HepG2 (cell line): ENCODE data around the gene SPINT4. TPM values are rescaled to one million over a fixed set of nuclear protein-coding genes. Genes with fewer than 3 reads are reported as not detected.
A peak's percentile ranks its signal among the peaks of the same experiment; 100 is the strongest.
"Not testable (repeated sequence)": the region's sequence is repeated elsewhere in the genome, so short reads cannot be mapped to it uniquely, and the experiment has no call there.

Experiments used
- ATAC-seq: fragments of 200-7000 bp; cut with Tn5 transposase; 3 replicates; pipeline ENCODE4 v1.9.1; 2020; ENCODE audit warnings: mild to moderate bottlenecking, moderate library complexity
- BruUV-seq: library from RNA; stranded (reverse); fragments of 400-500 nt; replicated peaks from 2 replicates; lab custom pipeline; 2021; lab: Mats Ljungman, UMichigan
- CTCF ChIA-PET: fragments of 300-600 bp; formaldehyde crosslinking; extraction: SDS; loops from one replicate; lab custom pipeline; 2021; ENCODE audit warnings: low total read pairs, inconsistent platforms, low intra/inter-chr PET ratio; lab: Yijun Ruan, JAX
- POLR2A ChIA-PET: fragments of 350-600 bp; sonication (Branson Sonifier 250); formaldehyde crosslinking; loops from one replicate; lab custom pipeline; 2020; ENCODE audit warnings: antibody characterized with exemption, inconsistent platforms; lab: Yijun Ruan, JAX
- DNase-seq: peaks from one replicate; pipeline ENCODE4 v3.0.0-alpha.2; 2015; ENCODE audit warnings: low spot score
- FAIRE-seq: peaks from 3 replicates; lab custom pipeline; 2011; peaks lifted over from hg19 to GRCh38; lab: Jason Lieb, UNC
- H2AFZ ChIP-seq: one replicate; pipeline ENCODE4 v1.6.1; 2011; ENCODE audit warnings: low read length, inconsistent platforms
- H3K27ac ChIP-seq: fragments of 300-600 bp; 3 replicates; pipeline ENCODE4 v1.8.0; 2011; ENCODE audit warnings: mixed run types, mild to moderate bottlenecking, mixed read lengths, low read length, inconsistent platforms; ENCODE audit not compliant: insufficient read depth; ENCODE audit errors: extremely low read length
- H3K27me3 ChIP-seq, 2 experiments: fragments of 200-600 bp in 1 of 2; 2 replicates in 1 of 2; 3 replicates in 1 of 2; pipeline versions ENCODE4 v1.6.0 to v1.8.0; 2011; ENCODE audit warnings: low read length in 2 of 2, mild to moderate bottlenecking in 2 of 2, moderate library complexity in 2 of 2, inconsistent platforms in 1 of 2; ENCODE audit not compliant: insufficient read depth in 2 of 2, control insufficient read depth in 1 of 2
- H3K36me3 ChIP-seq, 2 experiments: fragments of 200-600 bp in 1 of 2; replicated peaks in 1 of 2; 2 replicates in 1 of 2; 3 replicates in 1 of 2; pipeline versions ENCODE4 v1.5.1 to v1.8.0; 2011; ENCODE audit warnings: low read length in 2 of 2, inconsistent platforms in 1 of 2; ENCODE audit not compliant: insufficient read depth in 2 of 2, control insufficient read depth in 1 of 2
- H3K4me1 ChIP-seq: 2 replicates; pipeline ENCODE4 v1.5.1; 2012; ENCODE audit warnings: low read length, inconsistent platforms; ENCODE audit not compliant: insufficient read depth
- H3K4me2 ChIP-seq: 2 replicates; pipeline ENCODE4 v1.6.0; 2011; ENCODE audit warnings: low read depth, low read length, inconsistent platforms
- H3K4me3 ChIP-seq, 3 experiments: fragments of 200-600 bp in 1 of 3; sonication (generic), shearing (Covaris generic) in 1 of 3; replicated peaks in 1 of 3; 2 replicates each; pipeline ENCODE4 v1.5.1; 2011 to 2016; ENCODE audit warnings: low read length in 3 of 3, inconsistent platforms in 2 of 3, low read depth in 2 of 3, mild to moderate bottlenecking in 2 of 3, control low read depth in 1 of 3, mixed read lengths in 1 of 3; ENCODE audit not compliant: insufficient read depth in 1 of 3
- H3K79me2 ChIP-seq: one replicate; pipeline ENCODE4 v1.6.1; 2011; ENCODE audit warnings: low read length, inconsistent platforms; ENCODE audit not compliant: insufficient read depth
- H3K9ac ChIP-seq: 2 replicates; pipeline ENCODE4 v1.6.0; 2011; ENCODE audit warnings: mild to moderate bottlenecking, low read depth, low read length, inconsistent platforms; ENCODE audit not compliant: insufficient read depth
- H3K9me3 ChIP-seq: 2 replicates; pipeline ENCODE4 v1.5.1; 2012; ENCODE audit warnings: mild to moderate bottlenecking, low read length
- H4K20me1 ChIP-seq: 2 replicates; pipeline ENCODE4 v1.6.0; 2011; ENCODE audit warnings: inconsistent platforms, mild to moderate bottlenecking, low read length, moderate library complexity; ENCODE audit not compliant: insufficient read depth
- IKZF4 ChIP-seq: sonication (generic); formaldehyde crosslinking; IDR thresholded peaks from 2 replicates; pipeline ENCODE4 v1.5.1; 2020; ENCODE audit warnings: borderline replicate concordance, mild to moderate bottlenecking, low read depth, missing genetic modification reagents; ENCODE audit errors: not compliant biosample characterization
- MAZ ChIP-seq, 2 experiments: sonication (generic) in 1 of 2; formaldehyde crosslinking in 1 of 2; IDR thresholded peaks; 2 replicates each; pipeline versions ENCODE4 v1.5.0 to v1.6.1; 2012 to 2020; ENCODE audit warnings: low read depth in 2 of 2, mild to moderate bottlenecking in 2 of 2, borderline replicate concordance in 1 of 2, improper control_type of control experiment in 1 of 2, low read length in 1 of 2, missing genetic modification reagents in 1 of 2, moderate library complexity in 1 of 2
- RXRB ChIP-seq: IDR thresholded peaks from 2 replicates; pipeline ENCODE4 v1.6.1; 2016; ENCODE audit warnings: borderline replicate concordance, missing genetic modification reagents, missing compliant biosample characterization
- WGBS: methylation state at CpG from one replicate; pipeline ENCODE4 v1.1.6; 2017; ENCODE audit warnings: low lambda C conversion rate; 5-methylcytosine and 5-hydroxymethylcytosine counted together
- in situ Hi-C: cut with HindIII; loops from 2 replicates; pipeline ENCODE4 v1.10.0; 2017; ENCODE audit warnings: low pct_unique_long_range_greater_than_20kb; ENCODE audit not compliant: extremely low pct_ligation_motif_present
- intact Hi-C: fragments of 100-400 bp; cut with micrococcal nuclease; formaldehyde crosslinking; loops from one replicate; pipeline ENCODE4 v1.10.0; 2022; ENCODE audit not compliant: unreplicated experiment
- polyA plus RNA-seq, 8 experiments: library from polyadenylated mRNA; depleted of rRNA in 3 of 8; stranded (reverse) in 7 of 8; unstranded in 1 of 8; fragments of >200 nt; fragmentation: Illumina TruSeq in 4 of 8; extraction: Trizol in 4 of 8; gene quantifications; 2 replicates each; pipeline versions ENCODE4 v1.2.1 to v1.2.3, GENCODE V29; 2011 to 2016; ENCODE audit warnings: low read depth in 4 of 8, missing spikeins in 1 of 8, mixed read lengths in 1 of 8; ENCODE audit not compliant: insufficient read depth in 1 of 8
- total RNA-seq, 5 experiments: library from RNA; depleted of rRNA; stranded (reverse); fragments of >200 nt; fragmentation: Illumina TruSeq; extraction: Trizol; gene quantifications; 2 replicates each; pipeline ENCODE4 v1.2.3, GENCODE V29; 2016; ENCODE audit warnings: low read depth in 1 of 5
- TF ChIP-seq, protein P1 (sequence below): sonication (generic); formaldehyde crosslinking; conservative IDR thresholded peaks from 2 replicates; pipeline ENCODE4 v1.8.1; 2023; ENCODE audit warnings: missing genetic modification reagents
- TF ChIP-seq, protein P2 (sequence below), 2 experiments: fragments of 450-650 bp in 1 of 2; sonication (generic) in 1 of 2; formaldehyde crosslinking; IDR thresholded peaks; 2 replicates each; pipeline versions ENCODE4 v1.5.0 to v1.8.0; 2020 to 2022; ENCODE audit warnings: mild to moderate bottlenecking in 1 of 2, missing genetic modification reagents in 1 of 2

The SPINT4 gene
- total and polyA plus RNA-seq, 2 of the 13 experiments (the other 11 are each of a cell fraction or from before 2014, with no cell fraction given): not detected

DNA sequence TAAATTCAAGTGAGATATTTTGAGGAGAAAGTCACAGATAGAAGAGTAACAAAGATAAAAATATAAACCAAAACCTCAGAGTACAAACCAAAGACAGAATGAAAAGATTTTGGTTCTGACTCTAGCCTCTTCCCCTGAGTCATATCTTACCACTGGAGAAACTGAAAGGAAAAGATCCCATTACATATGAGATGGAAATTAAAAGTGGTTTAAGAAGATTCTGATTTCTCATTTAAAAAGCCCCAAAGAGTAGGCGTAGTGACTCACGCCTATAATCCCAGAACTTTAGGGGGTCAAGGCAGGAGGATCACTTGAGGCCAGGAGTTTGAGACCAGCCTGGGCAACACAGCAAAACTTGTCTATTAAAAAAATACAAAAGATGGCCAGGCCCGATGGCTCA lies 30.6 kb downstream of the SPINT4 start:
- H3K4me2 ChIP-seq: no peak overlapping the region
- no peak overlapping the region for H3K9ac ChIP-seq
- FAIRE-seq (no peak), DNase-seq (no peak), ATAC-seq (no peak)
- CTCF ChIA-PET: no interaction called here
- H4K20me1 ChIP-seq: no peaks in the 10 kb centered on the region
- no peak overlapping the region for H3K4me3 ChIP-seq
- POLR2A ChIA-PET: no interaction called here
- TF ChIP-seq, protein P1, sequence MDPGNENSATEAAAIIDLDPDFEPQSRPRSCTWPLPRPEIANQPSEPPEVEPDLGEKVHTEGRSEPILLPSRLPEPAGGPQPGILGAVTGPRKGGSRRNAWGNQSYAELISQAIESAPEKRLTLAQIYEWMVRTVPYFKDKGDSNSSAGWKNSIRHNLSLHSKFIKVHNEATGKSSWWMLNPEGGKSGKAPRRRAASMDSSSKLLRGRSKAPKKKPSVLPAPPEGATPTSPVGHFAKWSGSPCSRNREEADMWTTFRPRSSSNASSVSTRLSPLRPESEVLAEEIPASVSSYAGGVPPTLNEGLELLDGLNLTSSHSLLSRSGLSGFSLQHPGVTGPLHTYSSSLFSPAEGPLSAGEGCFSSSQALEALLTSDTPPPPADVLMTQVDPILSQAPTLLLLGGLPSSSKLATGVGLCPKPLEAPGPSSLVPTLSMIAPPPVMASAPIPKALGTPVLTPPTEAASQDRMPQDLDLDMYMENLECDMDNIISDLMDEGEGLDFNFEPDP (CRISPR knock-in tag): no peak
- TF ChIP-seq, protein P2, sequence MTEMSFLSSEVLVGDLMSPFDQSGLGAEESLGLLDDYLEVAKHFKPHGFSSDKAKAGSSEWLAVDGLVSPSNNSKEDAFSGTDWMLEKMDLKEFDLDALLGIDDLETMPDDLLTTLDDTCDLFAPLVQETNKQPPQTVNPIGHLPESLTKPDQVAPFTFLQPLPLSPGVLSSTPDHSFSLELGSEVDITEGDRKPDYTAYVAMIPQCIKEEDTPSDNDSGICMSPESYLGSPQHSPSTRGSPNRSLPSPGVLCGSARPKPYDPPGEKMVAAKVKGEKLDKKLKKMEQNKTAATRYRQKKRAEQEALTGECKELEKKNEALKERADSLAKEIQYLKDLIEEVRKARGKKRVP (CRISPR knock-in tag; IDR thresholded peaks at IDR 0.05): no peak
- TF ChIP-seq RXRB (CRISPR knock-in tag): no peak
- TF ChIP-seq MAZ (IDR thresholded peaks at IDR 0.05; ENCODE audit: borderline replicate concordance, low read depth, low read length): no peak
- no peak for TF ChIP-seq MAZ (CRISPR knock-in tag; IDR thresholded peaks at IDR 0.05; ENCODE audit: low read depth)
- H3K27ac ChIP-seq: no peak overlapping the region
- H2AFZ ChIP-seq: no peak overlapping the region
- H3K9me3 ChIP-seq: peaks cover 6% of the 10 kb centered on the region; the same call in 1 of the 2 replicates
- peaks cover 3 to 4% of the 10 kb centered on the region in 2 experiments; a peak in 1 of 5 replicates for H3K27me3 ChIP-seq
- no peaks in the 10 kb centered on the region for H3K79me2 ChIP-seq
- in situ Hi-C loops (no loop called here), intact Hi-C loops (no loop called here)
- no TSS peak for BruUV-seq
- 19% methylated on average over 3 of the region's 3 CpGs for WGBS
- H3K4me1 ChIP-seq: no peaks in the 10 kb centered on the region
- no peaks in the 10 kb centered on the region for H3K36me3 ChIP-seq

DNA sequence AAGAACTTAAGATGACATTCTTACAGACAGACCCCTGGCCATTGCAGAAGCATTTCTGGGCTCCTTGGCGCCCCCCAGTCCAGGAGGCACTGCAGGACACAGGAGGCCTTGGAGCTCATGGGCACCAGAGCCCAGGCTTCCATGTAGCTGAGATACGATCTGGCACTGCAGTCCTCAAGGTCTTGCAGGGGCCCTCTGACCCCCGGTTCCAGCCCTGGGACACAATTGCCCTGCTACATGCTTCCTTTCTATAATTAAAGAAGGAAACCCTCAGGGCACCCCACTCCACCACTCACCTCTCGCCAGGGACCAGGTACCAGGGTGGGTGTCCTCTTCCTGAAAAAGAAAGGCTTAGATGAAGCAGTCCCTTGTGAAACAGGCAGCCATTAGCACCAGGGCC lies 35.9 kb downstream of the SPINT4 start:
- Histone ChIP-seq H3K36me3 (no peaks in the 10 kb centered on the region), H2AFZ (no peak overlapping the region), H4K20me1 (no peaks in the 10 kb centered on the region), H3K9me3 (peaks cover 6% of the 10 kb centered on the region; the same call in 1 of the 2 replicates), H3K4me2 (no peak overlapping the region), H3K79me2 (no peaks in the 10 kb centered on the region), H3K4me1 (no peaks in the 10 kb centered on the region), H3K4me3 (no peak overlapping the region), H3K27ac (no peak overlapping the region), H3K27me3 (peaks cover 2 to 14% of the 10 kb centered on the region in 2 experiments; a peak in 3 of 5 replicates), H3K9ac (no peak overlapping the region)
- DNase-seq (no peak), ATAC-seq (peak; percentile 53), FAIRE-seq (no peak)
- no peak for TF ChIP-seq IKZF4 (CRISPR knock-in tag)
- intact Hi-C loops (no loop called here), in situ Hi-C loops (no loop called here)
- BruUV-seq: no TSS peak
- ChIA-PET POLR2A (no interaction called here), CTCF (no interaction called here)
- 24% methylated on average over 4 of the region's 4 CpGs for WGBS

DNA sequence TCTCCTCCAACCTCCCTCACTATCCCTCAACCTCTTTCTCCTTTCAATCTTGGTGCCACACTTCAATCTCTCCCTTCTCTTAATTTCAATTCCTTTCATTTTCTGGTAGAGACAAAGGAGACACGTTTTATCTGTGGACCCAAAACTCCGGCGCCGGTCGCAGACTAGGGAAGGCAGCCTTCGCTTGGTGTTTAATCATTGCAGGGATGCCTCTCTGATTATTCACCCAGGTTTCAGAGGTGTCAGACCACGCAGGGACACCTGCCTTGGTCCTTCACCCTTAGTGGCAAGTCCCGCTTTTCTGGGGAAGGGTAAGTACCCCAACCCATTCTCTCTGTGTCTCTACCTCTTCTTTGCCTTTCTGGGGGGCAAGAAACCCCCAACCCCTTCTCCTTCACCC lies 37.8 kb downstream of the SPINT4 start:
- DNase-seq, BruUV-seq, H3K27ac ChIP-seq, FAIRE-seq, H3K4me1 ChIP-seq, H3K79me2 ChIP-seq, POLR2A ChIA-PET, CTCF ChIA-PET, intact Hi-C loops, H3K9ac ChIP-seq, H3K9me3 ChIP-seq, H3K4me3 ChIP-seq, H3K36me3 ChIP-seq, in situ Hi-C loops, H3K4me2 ChIP-seq, H2AFZ ChIP-seq, ATAC-seq, H4K20me1 ChIP-seq: not testable (repeated sequence)
- H3K27me3 ChIP-seq: peaks cover 0 to 14% of the 10 kb centered on the region in 2 experiments; a peak in 3 of 5 replicates
- WGBS: 31% methylated on average over 8 of the region's 8 CpGs
